NCI-H2029 (cell line): ENCODE measurements around the gene SEC61A1.
A peak's percentile ranks its signal among the peaks of the same experiment; 100 is the strongest.

Experiments used
- DNase-seq: peaks from one replicate; lab custom pipeline; 2025; lab: John Stamatoyannopoulos, UW

Gene SEC61A1

DNA sequence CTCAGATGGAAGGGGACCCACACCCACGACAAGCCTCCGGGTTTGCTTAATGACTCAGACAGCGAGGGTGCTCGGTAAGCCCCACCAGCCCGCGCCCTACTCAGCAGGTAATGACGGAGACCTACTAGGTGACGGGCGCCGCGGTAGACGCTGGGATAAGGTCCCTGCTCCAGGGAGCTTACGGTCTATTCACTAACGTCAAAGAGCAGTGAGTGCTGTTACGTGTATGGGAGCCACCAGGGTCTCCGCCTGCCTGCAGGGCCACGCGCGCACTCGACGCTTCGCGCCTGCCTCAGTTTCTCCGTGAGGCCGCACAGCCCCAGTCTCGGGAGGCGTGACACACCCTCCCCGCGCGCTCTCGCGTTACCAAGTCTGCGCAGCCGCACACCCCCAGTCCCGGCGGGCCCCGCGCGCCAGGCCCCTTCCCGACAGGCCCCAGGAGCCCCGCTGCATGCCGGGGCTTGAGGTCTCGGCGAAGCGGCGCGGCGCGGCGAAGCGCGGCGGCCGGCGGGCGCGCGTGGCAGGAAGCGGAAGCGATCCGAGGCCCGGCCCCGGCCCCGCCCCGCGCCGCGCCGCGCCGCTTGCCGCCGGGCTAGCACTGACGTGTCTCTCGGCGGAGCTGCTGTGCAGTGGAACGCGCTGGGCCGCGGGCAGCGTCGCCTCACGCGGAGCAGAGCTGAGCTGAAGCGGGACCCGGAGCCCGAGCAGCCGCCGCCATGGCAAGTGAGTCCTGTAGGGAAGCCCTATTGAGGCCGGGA lies at the start of gene SEC61A1:
TSS of gene SEC61A1 (plus strand) at position 601 of the 758 bp plus-strand sequence. CDS start at position 717, 116 bp downstream.
- peak; percentile 92 for DNase-seq

DNA sequence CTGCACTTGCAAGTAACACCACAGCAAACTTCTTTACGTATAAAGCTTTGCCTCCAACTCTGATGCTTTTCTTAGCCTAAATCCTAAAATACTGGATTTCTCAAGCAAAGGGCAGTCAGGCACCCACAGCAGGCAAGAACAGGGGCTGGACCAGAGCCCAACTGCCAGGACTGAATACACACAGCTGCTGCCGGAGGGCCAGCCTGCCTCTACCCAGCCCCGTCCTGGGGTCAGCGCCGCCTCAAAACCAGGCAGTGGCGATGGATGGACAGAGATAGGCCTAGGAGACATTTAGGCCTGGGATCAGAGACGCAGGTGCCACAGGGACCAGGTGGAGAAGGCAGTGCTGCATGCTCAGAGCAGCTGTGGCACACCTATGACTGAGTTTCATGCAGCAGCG lies 47.6 kb upstream of the SEC61A1 start:
- DNase-seq, result no peak

DNA sequence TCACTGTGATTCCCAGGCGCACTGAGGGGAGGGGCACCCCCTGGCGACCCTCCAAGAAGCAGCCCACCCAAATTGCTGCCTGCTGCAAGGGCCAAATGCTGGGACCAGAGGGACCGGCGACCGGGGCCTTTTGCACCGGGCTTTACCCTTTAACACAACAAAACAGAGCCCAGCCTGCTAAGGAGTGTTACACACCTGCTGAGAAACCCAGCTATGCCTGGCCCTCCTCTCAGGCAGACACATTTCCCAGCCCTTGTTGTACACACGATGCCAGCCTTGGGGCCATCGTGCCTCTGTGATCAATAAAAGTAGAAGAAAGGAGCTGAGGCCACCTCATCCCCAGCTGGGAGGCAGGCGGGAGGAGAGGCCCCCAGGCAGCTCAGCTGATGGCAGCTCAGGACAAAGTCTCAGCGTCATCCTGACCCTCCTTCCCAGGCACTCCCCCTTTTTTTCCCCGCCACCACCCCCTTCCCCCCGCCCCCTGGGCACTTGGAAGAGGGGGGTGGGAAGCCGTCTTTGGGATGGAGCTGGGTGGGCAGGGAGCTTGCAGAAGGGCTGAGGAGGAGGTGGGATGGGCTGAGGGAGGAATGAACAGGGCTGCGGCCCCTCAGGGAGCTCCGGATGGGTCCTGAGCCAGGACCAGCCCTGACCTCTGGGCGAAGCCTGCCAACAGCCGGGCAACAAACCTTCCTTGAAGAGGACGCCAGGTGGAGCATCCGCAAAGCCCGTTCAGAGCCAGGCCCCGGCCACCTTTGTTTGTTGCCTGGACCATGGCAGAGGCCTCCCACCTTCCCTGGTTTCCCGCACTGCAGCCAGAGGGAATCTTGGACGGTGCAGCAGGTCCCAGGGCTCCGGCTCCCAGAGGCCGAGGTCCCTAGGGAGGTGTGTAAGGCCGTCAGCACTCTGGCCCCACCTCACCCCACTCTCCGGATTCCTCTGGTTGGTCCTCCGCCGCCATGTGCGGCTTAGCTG lies 45.9 kb upstream of the SEC61A1 start:
- no peak for DNase-seq

DNA sequence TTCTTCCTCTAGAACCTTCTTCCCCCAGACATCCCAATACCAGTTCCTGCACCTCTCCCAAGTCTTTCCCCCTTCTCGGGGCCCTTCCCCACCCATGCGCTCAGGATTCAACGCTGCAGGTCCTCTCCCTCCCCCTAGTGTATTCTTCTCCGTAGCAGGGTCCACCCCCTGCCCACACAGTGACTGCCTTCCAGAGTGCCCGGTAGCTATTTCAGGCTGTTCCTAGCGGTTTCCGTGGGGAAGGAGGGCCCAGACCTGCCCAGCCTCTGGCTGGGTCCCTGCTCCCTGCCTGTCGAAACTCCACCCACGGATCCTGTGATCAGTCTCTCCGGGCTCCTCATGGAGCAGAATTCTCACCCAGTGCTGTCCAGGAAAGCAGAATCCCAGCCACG lies 45.2 kb upstream of the SEC61A1 start:
- DNase-seq, result no peak

DNA sequence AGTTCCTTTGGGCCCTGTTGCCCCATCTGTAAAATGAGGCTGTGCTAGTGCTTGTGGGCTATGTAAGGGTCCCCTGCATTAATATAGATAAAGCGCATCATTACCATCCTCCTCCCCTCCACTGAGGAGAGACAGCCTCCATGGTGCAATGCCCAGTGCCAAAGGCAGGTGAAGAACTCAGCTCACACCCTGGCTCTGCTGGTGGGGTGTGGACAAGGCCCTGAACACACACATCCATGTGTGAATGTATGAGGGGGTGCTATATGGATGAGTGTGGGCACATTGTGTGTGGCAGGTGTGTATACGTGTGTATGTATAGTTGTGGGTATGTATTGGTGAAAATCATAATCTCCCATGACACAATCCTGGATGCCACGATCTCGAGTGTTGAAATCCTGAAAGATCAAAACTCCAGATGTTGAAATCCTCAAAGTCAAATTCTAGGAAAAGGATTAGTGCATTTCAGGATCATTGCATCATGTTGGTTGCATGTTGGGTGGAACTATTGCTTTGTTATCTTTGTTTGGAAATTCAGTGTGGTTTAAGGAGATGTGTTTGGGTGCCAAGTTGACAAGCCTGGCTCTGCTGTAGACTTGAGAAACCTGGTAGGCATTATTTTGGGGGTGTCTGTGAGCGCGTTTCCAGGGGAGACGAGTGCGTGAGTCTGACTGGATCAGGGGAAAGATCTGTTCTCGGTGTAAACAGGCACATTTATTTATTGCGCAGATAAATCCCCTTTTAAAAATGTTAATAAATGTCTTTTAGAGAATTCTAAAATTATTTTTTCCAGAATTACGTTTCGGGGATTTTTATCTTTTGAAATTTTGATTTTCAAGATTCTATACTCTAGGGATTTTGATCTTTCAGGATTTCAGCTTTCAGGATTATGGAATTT lies 42.0 kb upstream of the SEC61A1 start:
- DNase-seq, result no peak

DNA sequence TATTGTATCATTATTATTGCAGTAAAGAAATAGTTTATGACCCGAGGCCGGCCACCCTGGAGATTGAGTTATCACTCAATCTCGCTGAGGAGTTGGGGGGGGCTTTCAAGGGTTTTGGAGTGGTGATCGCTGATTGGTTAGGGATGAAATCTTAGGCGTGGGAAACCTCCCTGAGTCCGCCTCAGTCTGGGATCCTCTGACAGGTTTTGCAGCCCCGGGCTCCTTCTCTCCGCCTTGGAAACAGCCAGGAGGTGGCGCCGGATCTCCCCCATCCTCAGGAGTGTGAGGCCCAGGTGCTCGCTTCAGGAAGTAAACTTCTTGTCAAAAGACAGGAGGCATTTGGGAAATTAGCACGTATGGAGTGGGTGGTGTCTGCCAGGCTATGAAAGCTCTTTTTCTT lies 41.1 kb upstream of the SEC61A1 start:
- peak; percentile 13 for DNase-seq

DNA sequence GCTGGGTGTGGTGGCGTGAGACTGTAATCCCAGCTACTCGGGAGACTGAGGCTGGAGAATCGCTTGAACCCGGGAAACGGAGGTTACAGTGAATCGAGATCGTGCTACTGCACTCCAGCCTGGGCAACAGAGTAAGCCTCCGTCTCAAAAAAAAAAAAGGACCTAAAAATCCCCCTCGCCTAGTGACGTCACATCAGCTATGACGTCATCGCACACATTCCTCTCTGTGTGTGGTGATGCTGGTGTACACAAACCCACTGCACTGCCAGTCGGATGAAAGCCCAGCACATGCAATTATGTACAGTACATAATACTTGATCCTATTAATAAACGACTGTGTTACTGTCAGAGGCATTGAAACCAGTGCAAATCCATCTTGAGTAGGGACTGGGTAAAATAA lies 40.2 kb upstream of the SEC61A1 start:
- no peak for DNase-seq

DNA sequence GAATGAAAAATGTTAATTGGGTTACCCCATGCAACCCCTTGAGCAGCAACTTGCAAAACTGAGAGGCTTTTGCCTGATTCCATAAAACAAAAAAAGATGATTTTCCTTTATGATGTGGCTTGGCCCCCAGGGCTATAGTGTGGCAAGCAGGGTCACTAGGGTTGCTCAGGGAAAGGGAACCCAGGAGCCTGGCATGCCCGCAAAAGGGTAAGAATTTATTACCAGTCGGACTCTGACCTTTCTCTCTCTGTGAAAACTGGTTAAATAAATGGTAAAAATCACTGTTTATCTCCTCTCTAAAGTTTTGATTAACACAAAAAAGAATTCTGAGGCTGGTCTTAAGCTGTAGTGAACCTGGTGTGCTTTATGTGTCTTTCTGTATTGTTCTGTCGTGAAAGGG lies 37.7 kb upstream of the SEC61A1 start:
- DNase-seq, result no peak

DNA sequence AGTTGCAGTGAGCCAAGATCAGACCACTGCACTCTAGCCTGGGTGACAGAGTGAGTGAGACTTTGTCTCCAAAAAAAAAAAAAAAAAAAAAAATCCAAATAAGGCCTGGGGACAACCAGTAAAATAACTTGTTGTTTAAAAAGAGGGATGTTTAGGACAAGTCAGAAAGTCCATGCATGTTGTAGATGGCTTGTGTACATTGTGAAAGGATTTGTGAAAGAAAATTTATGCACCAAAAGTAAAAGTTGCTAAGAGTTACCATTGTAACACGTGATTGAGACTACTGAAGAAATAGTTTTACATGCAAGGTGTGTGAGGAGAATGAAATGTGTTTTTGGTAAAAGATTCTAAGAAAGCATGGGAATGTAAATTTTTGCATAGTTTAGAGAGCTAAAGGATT lies 35.7 kb upstream of the SEC61A1 start:
- DNase-seq, result no peak

DNA sequence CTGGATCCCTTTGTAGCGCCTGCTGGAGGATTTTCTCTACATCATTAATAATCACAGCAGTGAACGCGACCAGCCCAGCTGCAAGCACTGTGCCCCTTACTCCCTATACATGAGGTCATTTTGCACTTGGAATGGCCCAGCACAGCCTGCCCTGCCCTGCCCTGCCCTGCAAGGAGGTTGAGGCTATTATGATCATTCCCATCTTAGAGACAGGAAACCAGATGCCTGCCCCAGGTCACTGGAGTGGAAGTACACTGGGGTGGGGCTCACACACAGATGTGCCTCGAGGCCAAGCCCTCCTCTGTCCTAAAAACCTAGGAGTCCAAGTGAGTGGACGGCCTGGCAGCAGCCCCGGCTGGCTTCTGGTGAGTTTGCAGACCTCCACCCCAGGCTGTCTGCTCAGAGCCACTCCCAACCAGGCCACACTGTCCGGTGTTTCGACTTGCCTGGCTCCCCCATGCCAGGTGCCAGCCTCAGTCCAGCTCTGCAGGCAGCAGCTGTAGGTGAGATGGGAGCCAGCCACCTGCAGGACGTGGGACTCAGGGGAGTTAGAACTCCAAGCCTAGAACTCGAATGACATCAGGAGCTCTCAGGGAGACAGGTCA lies 30.4 kb upstream of the SEC61A1 start:
- DNase-seq, result no peak

DNA sequence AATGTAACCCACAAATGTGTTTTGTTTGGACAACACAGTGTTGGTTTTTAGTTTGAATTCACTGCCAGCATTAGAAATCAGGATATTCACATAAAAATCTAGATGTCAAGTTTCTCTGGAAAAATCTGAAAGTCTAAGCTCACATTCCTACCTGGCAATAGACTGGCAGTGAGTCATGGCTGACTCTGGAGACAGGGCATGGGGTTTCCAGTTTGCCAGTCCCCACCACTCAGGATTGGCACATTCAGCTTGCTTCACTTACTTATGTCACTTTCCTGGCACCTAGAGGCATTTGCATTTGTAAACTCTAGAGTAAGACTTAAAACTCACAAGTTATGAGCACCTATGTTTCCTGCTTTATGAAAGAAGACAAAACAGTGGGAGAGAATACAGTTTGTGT lies 19.1 kb upstream of the SEC61A1 start:
- no peak for DNase-seq

DNA sequence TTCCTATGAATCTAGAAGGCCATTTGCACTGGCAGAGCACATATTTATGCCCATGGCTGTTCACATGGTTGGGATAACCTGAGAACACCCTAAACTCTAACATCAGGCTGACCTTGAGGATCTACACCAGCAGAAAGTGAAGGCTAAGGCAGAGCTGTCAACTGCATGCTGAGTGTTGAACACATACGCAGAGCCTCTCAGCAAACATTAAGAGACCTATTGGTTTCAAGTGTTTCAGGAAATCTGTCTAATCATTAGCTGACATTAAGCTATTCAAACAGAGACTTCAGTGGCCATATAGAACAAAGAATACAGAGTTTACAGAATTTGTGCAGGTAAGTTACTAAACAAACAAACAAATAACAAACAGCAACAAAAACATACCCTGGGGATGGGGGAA lies 16.1 kb upstream of the SEC61A1 start:
- no peak for DNase-seq

DNA sequence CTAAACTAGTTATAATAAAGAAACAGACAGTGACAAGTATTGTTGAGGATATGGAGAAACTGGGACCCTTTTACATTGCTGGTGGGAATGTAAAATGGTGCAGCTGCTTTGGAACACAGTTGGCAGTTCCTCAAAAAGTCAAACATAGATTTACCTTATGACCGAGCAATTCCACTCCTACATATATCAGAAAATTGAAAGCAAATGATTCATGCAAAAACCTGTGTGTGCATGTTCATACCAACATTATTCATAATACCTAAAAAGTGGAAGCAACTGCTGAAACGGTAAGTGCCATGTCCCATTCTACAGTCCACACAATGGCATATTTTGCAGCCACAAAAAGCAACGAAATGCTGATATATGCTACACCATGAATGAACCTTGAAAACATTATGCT lies 12.2 kb upstream of the SEC61A1 start:
- DNase-seq, result no peak

DNA sequence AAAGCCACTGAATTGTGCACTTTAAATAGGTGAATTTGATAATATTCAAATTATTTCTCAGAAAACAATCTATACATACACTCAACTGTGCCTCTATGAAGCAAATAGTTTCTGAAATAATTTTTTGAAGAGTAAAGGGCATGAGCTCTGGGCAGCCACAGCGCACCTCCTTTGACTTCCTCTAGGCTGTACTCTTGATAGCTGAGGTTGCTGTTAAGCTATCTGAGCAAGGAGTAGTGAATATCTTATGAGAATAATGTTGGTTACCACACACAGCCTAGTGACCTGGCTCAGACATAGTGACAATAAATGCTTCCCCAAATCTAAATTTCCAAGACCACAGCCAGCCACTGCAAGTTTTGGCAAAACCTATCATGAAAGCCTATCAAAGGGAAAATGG lies 11.6 kb upstream of the SEC61A1 start:
- no peak for DNase-seq

DNA sequence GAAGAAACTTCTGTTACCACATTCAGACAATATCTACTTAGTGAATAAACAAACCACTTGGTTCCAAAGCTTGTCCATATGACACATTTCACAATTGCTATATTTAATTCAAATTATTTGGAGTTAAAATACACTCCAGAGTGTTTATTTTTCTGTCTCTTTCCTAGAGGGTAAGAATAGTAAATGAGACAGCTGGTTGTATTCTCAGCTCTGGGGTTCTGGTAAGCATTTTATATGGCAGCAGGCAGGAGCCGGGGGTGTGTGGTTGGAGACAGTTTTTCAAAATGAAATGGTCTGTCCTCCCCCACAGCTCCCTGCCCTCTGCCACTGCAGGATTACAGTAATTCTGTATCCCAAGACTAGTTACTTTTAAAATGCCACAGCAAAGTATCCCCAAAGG lies 10.9 kb upstream of the SEC61A1 start:
- no peak for DNase-seq

DNA sequence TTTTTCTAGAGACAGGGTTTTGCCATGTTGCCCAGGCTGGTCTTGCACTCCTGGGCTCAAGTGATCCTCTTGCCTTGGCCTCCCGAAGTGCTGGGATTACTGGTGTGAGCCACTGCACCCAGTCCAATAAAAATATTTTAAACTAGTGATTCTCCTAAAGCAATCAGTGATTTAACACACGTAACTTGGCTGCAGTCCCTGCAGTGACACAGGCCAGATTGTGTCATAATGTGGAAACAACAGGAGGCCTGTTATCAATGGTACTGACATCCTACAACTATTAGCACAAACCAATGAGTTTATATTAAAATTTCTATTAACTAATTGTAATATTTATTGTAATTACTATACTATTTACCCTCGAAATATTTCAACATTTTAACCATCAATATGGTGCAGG lies 1.6 kb upstream of the SEC61A1 start:
- DNase-seq, result no peak

DNA sequence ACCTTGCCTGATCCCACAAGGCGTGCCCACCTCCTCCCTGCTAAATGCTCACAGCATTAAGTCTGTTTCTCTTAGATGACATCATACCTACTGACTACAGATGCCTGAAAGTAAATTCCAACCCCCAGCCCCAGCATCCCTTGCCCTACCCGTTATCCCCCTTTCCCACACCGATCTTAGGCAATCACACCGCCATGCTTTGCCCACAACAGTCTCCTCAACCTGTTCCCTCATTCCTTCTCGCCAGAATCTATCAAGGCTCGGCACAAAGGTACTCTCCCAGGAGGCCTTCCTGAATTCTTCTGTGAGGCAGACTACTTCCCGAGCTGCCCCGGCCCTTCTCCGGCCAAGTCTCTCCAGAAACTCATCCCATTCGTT lies 789 bp upstream of the SEC61A1 start:
- no peak for DNase-seq

DNA sequence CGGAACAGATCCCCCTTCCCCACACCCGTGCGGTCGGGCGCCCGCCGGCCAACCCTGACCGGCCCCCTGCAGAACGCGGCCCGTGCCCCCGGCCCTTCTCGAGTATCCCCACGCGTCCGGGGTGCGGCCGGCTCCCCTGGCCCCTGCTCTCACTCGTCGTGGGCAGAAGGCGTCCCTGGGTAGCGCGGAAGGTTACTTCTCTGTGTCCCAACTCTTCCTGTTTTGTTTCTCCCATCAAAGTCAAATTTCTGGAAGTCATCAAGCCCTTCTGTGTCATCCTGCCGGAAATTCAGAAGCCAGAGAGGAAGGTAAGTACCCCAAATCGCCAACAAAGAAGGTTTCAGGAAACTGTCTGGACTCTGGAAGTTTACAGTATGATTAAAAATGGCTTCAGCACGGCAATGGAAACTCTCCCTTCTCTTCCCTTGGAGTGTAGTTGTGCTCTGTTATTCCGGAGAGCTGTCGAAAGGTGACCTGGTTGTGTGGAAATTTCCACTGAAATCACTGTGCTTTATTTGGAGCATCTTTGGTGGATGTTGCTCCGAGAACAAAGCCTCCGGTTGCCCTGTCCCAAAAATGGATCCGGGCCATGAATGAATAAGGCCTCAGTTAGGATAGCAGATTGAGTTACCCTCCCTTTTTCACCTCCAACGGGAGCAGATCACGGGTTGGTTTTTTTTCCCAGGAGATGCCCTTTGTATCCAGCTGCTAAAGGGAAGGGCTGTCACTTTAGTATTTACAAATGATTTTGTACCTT lies 536 bp downstream of the SEC61A1 start:
- no peak for DNase-seq

DNA sequence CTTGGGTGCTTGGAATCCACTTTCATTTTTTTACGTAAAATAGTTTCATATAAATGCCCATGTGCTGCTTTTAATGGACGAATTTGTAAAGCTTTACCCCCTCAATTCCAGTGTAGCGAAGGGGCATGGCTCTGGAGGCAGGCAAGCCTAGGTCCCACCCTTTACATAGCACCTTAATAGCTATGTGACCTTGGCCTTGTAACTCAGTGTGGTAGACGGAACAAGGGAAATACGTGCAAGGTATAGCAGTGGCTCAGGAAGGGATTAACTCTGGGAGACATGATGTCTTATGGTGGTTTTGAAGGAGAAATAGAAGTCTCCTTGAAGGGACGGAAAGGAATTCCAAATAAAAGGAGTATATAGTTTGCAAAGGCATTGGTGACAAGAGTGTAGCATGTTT lies 1.4 kb downstream of the SEC61A1 start:
- DNase-seq, result no peak

DNA sequence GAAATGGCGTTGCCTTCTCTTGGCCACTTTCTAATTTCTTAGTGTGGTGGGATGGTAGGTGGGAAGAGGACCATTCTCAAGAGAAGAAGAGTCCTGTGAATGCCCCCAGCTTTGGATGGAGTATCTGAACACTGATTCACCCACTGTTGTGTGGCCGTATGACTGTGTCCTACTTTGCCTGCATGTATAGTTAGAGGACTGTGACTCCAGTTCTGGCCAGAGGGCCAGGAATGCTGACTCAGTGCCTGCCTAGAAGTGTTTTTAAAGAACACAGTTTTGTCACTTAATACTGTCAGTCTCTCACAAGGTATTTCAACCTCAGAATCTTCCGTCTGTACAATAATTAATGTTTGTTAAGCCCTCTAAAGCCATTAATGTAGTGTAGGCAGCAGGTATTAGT lies 2.1 kb downstream of the SEC61A1 start:
- no peak for DNase-seq

DNA sequence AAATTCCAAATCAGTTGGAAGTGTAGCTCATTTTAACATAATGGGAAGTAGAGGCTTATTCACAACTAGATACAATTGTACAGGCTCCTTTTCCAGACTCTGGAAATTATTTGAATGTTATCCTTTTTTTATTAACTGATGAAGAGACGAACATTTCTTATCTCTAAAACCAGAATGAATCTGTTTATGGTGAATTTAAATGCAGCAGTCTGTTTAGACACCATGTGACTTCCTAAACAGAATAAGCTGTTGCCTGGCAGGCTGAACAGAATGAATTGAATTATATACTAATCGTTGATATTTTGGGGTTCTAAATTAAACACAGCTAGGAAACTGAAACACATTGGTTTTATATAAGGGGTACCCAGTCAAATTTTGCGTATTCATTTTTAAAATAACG lies 4.0 kb downstream of the SEC61A1 start:
- DNase-seq, result no peak
